SK-N-SH treated with all-trans-retinoic acid at 6 μM for 48 hours (cell line): ENCODE results near the gene ELMO1.

ENCODE experiments used
- ZFP3 ChIP-seq: fragments of 250-450 bp; sonication (Bioruptor Pico); IDR thresholded peaks from 2 replicates; pipeline ENCODE4 v1.5.0; 2020; ENCODE audit warnings: mild to moderate bottlenecking, moderate library complexity
- ZFP30 ChIP-seq: fragments of 450-650 bp; formaldehyde crosslinking; IDR thresholded peaks from 2 replicates; pipeline ENCODE4 v1.5.0; 2022; ENCODE audit warnings: mild to moderate bottlenecking, moderate library complexity
- TF ChIP-seq, protein P1 (sequence below): fragments of 250-450 bp; sonication (Bioruptor Pico); IDR thresholded peaks from 2 replicates; pipeline ENCODE4 v1.8.0; 2020; ENCODE audit warnings: mild to moderate bottlenecking, moderate library complexity, borderline replicate concordance

DNA sequence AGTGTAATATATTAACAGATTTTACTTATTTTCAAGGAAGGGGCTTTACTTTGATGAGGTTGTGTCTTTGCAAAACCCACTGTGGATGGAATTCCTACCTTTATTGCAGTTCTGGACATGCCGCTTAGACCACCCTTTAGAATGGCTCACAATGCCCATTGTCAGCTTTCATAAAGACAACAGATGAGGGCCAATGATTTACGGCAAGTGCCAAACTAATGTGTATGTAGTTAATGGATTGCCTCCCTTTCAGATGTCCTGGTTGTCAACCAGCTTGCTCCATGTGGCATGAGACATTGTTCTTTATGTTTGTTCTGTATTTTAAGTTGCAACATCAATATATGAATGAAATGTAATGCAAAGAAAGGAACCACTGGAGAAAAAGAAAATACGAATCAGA lies 35.0 kb upstream of the ELMO1 start:
- TF ChIP-seq ZFP3 (no peak), ZFP30 (CRISPR knock-in tag) (no peak)
- TF ChIP-seq, protein P1, sequence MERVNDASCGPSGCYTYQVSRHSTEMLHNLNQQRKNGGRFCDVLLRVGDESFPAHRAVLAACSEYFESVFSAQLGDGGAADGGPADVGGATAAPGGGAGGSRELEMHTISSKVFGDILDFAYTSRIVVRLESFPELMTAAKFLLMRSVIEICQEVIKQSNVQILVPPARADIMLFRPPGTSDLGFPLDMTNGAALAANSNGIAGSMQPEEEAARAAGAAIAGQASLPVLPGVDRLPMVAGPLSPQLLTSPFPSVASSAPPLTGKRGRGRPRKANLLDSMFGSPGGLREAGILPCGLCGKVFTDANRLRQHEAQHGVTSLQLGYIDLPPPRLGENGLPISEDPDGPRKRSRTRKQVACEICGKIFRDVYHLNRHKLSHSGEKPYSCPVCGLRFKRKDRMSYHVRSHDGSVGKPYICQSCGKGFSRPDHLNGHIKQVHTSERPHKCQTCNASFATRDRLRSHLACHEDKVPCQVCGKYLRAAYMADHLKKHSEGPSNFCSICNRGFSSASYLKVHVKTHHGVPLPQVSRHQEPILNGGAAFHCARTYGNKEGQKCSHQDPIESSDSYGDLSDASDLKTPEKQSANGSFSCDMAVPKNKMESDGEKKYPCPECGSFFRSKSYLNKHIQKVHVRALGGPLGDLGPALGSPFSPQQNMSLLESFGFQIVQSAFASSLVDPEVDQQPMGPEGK (CRISPR knock-in tag): no peak
